DND-41 (cell line): ENCODE measurements around the gene PNCK.

ENCODE experiments used
- ATAC-seq: fragments of 200-7000 bp; cut with Tn5 transposase; 3 replicates; pipeline ENCODE4 v1.9.1; 2021; ENCODE audit warnings: low read depth; ENCODE audit not compliant: insufficient read depth
- DNase-seq: peaks from one replicate; pipeline ENCODE4 v3.0.0-alpha.2; 2020
- H2AFZ ChIP-seq: 2 replicates; pipeline ENCODE4 v1.6.0; 2012; ENCODE audit warnings: low read depth, low read length
- H3K27ac ChIP-seq: 2 replicates; pipeline ENCODE4 v1.5.1; 2012; ENCODE audit warnings: low read length, inconsistent platforms
- H3K27me3 ChIP-seq: fragments of 200-600 bp; sonication (generic); 2 replicates; pipeline ENCODE4 v1.6.0; 2012; ENCODE audit warnings: low read length, mild to moderate bottlenecking, inconsistent platforms; ENCODE audit not compliant: insufficient read depth, poor library complexity
- H3K36me3 ChIP-seq: 2 replicates; pipeline ENCODE4 v1.5.1; 2012; ENCODE audit warnings: low read length, inconsistent platforms; ENCODE audit not compliant: insufficient read depth
- H3K4me1 ChIP-seq: 2 replicates; pipeline ENCODE4 v1.5.1; 2012; ENCODE audit warnings: mild to moderate bottlenecking, low read length; ENCODE audit not compliant: insufficient read depth
- H3K4me2 ChIP-seq: 2 replicates; pipeline ENCODE4 v1.6.0; 2012; ENCODE audit warnings: mild to moderate bottlenecking, moderate library complexity, low read length, inconsistent platforms; ENCODE audit not compliant: insufficient read depth
- H3K4me3 ChIP-seq, 2 experiments: fragments of 200-600 bp in 1 of 2; shearing (Covaris generic) in 1 of 2; 2 replicates each; pipeline ENCODE4 v1.5.1; 2012 to 2016; ENCODE audit warnings: inconsistent platforms in 2 of 2, low read length in 2 of 2, mild to moderate bottlenecking in 2 of 2, low read depth in 1 of 2, moderate library complexity in 1 of 2
- H3K79me2 ChIP-seq: 2 replicates; pipeline ENCODE4 v1.6.0; 2012; ENCODE audit warnings: low read length, inconsistent platforms; ENCODE audit not compliant: insufficient read depth
- H3K9ac ChIP-seq: 2 replicates; pipeline ENCODE4 v1.6.0; 2012; ENCODE audit warnings: low read depth, mild to moderate bottlenecking, inconsistent platforms, low read length, moderate library complexity
- H3K9me3 ChIP-seq: 2 replicates; pipeline ENCODE4 v1.5.1; 2012; ENCODE audit warnings: low read length, moderate library complexity, mild to moderate bottlenecking, inconsistent platforms; ENCODE audit not compliant: insufficient read depth, severe bottlenecking
- H4K20me1 ChIP-seq: 2 replicates; pipeline ENCODE4 v1.6.0; 2012; ENCODE audit warnings: low read length; ENCODE audit not compliant: insufficient read depth
- CTCF ChIP-seq: IDR thresholded peaks from 2 replicates; pipeline ENCODE4 v1.5.1; 2012; ENCODE audit warnings: borderline replicate concordance, low read length, moderate library complexity, mild to moderate bottlenecking; ENCODE audit not compliant: poor library complexity, severe bottlenecking; ENCODE audit errors: extremely low read depth
- EZH2 ChIP-seq: IDR thresholded peaks from 3 replicates; pipeline ENCODE4 v1.6.1; 2012; ENCODE audit warnings: borderline replicate concordance, low read depth, mild to moderate bottlenecking, moderate library complexity, low read length, inconsistent platforms; ENCODE audit not compliant: severe bottlenecking

The PNCK gene

DNA sequence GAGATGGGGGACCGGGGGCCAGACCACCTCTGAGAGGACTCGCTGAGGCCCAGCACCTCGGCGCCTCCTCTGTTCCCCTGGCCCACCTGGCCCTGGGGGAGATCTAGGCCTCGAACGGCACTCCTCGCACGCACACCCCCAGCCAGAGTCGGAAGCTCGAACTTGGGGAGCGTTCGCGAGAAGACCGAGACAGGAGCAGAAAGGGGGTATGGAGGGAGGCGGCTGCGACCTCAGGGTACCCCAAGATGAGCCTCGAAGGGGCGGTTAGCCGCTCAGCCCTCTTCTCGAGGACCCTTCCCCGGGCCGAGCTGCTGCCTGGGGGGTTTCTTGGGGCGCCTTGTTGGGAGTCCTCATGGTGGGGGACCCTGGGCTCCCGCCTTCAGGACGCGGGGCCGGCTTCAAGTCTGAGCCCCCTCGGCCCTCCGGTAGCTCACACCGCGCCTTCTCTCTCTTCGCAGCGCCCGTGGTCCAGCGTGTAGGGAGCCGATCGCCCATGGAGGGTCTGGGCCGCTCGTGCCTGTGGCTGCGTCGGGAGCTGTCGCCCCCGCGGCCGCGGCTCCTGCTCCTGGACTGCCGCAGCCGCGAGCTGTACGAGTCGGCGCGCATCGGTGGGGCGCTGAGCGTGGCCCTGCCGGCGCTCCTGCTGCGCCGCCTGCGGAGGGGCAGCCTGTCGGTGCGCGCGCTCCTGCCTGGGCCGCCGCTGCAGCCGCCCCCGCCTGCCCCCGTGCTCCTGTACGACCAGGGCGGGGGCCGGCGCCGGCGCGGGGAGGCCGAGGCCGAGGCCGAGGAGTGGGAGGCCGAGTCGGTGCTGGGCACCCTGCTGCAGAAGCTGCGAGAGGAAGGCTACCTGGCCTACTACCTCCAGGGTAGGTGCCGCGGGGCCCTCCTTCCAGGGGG, 25.9 kb downstream of the PNCK start:
- no peak overlapping the region for H3K9ac ChIP-seq
- no peaks in the 10 kb centered on the region for H4K20me1 ChIP-seq
- H3K79me2 ChIP-seq: no peaks in the 10 kb centered on the region
- no peak overlapping the region for H3K4me2 ChIP-seq
- H3K9me3 ChIP-seq: no peaks in the 10 kb centered on the region
- no peak overlapping the region for H3K27ac ChIP-seq
- DNase-seq (no peak), ATAC-seq (no peak)
- H2AFZ ChIP-seq: no peak overlapping the region
- no peak overlapping the region for H3K4me3 ChIP-seq
- peaks cover 4% of the 10 kb centered on the region for H3K4me1 ChIP-seq
- no peak for TF ChIP-seq CTCF
- H3K36me3 ChIP-seq: no peaks in the 10 kb centered on the region
- no peaks in the 10 kb centered on the region for H3K27me3 ChIP-seq

GRCh38 chrX:153646620-153647373, 26.8 kb downstream of the PNCK start, which contains the start of gene DUSP9:
TSS of gene DUSP9 (plus strand) at chrX:153647203. CDS start at chrX:153647954, 751 bp downstream.
- Histone ChIP-seq H3K9me3 (no peaks in the 10 kb centered on the region), H3K36me3 (no peaks in the 10 kb centered on the region), H2AFZ (no peak within 1 kb of the TSS), H3K27ac (no peak within 1 kb of the TSS), H3K79me2 (no peaks in the 10 kb centered on the region), H3K4me2 (no peak within 1 kb of the TSS), H3K4me1 (peaks cover 6% of the 10 kb centered on the region), H3K27me3 (no peaks in the 10 kb centered on the region), H4K20me1 (no peaks in the 10 kb centered on the region), H3K4me3 (no peak within 1 kb of the TSS), H3K9ac (no peak within 1 kb of the TSS)
- no peak for DNase-seq
- no peak for ATAC-seq
- no peak for TF ChIP-seq EZH2
- TF ChIP-seq CTCF: no peak

GRCh38 chrX:153645921-153646488, 27.6 kb downstream of the PNCK start:
- ATAC-seq: no peak
- Histone ChIP-seq H3K4me1 (peaks cover 6% of the 10 kb centered on the region), H3K9me3 (no peaks in the 10 kb centered on the region), H3K27me3 (no peaks in the 10 kb centered on the region), H3K4me2 (no peak overlapping the region), H3K27ac (no peak overlapping the region), H3K4me3 (no peak overlapping the region), H3K9ac (no peak overlapping the region), H2AFZ (no peak overlapping the region), H3K36me3 (no peaks in the 10 kb centered on the region), H4K20me1 (no peaks in the 10 kb centered on the region), H3K79me2 (no peaks in the 10 kb centered on the region)
- no peak for TF ChIP-seq EZH2
- TF ChIP-seq CTCF: no peak
- no peak for DNase-seq
